GM10248 (cell line): ENCODE measurements around the gene DUSP23.

Source experiments
- CTCF ChIA-PET: fragments of 300-600 bp; sonication (Branson Sonifier 250); formaldehyde crosslinking; extraction: SDS; loops from one replicate; lab custom pipeline; 2021; ENCODE audit warnings: antibody characterized with exemption; lab: Yijun Ruan, JAX
- POLR2A ChIA-PET: fragments of 350-650 bp; sonication (Branson Sonifier 250); formaldehyde crosslinking; extraction: SDS; loops from one replicate; lab custom pipeline; 2020; ENCODE audit warnings: antibody characterized with exemption; lab: Yijun Ruan, JAX
- DNase-seq: peaks from one replicate; pipeline ENCODE4 v3.0.0; 2012; ENCODE audit errors: extremely low spot score
- TF ChIP-seq, protein P1 (sequence below): IDR thresholded peaks from 2 replicates; pipeline ENCODE4 v1.5.1; 2012; ENCODE audit warnings: mild to moderate bottlenecking, low read depth; ENCODE audit errors: extremely low read depth, missing control alignments, control extremely low read depth

The DUSP23 gene

DNA sequence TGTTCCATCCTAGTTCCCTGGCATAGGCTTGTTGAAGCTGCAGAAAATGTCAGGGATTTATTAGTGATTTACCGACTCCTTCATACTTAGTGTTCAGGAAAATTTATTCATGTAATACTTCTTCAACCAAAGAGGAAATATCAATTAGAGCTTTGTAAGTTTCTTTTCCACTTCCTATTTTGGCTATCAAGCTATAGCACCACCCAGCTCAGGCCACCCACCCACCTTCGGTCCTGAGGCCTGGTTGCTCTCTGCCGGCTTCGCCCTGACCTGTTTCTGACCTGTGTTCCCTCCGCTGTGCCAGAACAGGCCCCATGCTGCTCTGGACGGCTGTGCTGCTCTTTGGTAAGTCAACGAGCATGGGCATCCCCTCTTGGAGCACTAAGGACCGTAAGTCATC is 21.3 kb downstream of the DUSP23 start, which contains the start of gene FCRL6:
Gene FCRL6 (plus strand): TSS at position 250 of the 400 bp plus-strand sequence. CDS start 65 bp downstream, at position 315.
- ChIA-PET CTCF (interaction anchor here (1.2 to 12.4 kb wide), 5 partner anchors 12 to 205 kb away, joined by 4 to 302 read pairs (median 7); partner anchors contain the start of gene DUSP23), POLR2A (no interaction called here)
- TF ChIP-seq, protein P1, sequence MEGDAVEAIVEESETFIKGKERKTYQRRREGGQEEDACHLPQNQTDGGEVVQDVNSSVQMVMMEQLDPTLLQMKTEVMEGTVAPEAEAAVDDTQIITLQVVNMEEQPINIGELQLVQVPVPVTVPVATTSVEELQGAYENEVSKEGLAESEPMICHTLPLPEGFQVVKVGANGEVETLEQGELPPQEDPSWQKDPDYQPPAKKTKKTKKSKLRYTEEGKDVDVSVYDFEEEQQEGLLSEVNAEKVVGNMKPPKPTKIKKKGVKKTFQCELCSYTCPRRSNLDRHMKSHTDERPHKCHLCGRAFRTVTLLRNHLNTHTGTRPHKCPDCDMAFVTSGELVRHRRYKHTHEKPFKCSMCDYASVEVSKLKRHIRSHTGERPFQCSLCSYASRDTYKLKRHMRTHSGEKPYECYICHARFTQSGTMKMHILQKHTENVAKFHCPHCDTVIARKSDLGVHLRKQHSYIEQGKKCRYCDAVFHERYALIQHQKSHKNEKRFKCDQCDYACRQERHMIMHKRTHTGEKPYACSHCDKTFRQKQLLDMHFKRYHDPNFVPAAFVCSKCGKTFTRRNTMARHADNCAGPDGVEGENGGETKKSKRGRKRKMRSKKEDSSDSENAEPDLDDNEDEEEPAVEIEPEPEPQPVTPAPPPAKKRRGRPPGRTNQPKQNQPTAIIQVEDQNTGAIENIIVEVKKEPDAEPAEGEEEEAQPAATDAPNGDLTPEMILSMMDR = no peak
- DNase-seq = no peak

DNA sequence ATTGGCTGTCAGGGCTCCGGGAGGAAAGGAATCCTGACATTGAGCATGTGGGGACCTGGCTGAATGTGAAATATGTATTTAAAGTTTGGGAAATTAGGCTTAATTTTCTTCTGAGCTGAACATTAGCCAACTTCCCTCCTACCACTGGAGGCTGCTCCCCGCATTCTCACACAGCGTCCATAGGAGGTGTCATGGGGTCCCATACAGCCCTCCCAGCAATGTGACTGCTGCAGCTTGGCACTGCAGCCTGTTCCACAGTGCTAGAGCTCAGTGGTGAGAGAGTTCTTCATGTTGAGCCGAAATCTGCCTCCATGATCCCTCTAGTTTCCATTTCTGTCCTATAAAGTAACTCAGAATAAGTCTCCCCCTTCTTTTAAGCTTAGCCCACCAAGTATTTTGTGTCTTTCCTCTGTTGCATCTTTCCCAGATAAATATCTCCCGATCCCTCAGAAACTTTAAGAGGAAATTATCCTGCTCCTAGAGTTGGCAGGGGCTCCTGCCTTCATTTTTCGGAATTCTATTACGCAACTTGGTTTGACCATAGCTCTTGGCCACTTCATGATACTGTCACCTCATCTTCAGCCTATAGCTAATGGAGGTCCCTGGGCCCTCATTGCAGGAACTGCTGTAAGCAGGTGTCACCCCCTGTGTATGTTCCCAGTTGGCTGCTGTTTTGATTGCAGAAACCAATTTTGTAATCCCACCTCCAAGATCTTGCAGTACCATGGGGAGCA is 23.4 kb downstream of the DUSP23 start:
- no peak for DNase-seq
- ChIA-PET POLR2A (no interaction called here), CTCF (interaction anchor here (1.1 to 12.4 kb wide), 8 partner anchors 8 to 203 kb away, joined by 3 to 302 read pairs (median 6); partner anchors contain the start of gene DUSP23)
- TF ChIP-seq, protein P1 = no peak

DNA sequence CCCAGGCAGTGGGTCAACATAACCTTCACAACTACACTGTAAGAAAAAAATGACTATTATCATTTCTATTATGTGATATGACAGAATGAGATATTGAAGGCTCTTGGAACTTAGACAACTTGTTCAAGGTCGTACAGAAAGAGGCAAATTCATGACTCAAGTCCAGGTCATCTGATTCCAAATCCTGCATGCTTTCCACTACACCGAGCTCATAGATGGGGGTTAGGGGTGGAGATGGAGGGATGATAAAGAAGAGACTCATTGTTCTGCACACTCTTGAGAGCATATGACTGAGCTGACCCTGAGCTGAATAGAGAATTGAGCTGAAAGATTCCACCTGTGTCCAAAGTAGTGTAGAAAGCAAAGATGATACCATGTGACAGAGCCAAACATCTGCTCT is 24.2 kb downstream of the DUSP23 start:
- ChIA-PET CTCF (interaction anchor here (0.8 to 12.4 kb wide), 8 partner anchors 9 to 202 kb away, joined by 3 to 302 read pairs (median 4); partner anchors contain the start of gene DUSP23), POLR2A (no interaction called here)
- TF ChIP-seq, protein P1 = no peak
- DNase-seq = no peak

DNA sequence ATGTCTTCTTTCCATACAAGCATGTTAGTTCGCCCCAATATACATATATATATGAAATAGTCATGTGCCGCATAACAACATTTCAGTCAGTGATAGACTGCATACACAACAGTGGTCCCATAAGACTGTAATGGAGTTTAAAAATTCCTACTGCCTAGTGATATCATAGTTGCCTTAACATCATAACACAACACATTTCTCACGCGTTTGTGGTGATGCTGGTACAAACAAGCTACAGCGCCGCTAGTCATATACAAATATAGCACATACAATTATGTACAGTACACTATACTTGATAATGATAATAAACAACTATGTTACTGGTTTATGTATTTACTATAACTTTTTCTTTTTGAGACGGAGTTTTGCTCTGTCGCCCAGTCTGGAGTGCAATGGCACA is 35.2 kb downstream of the DUSP23 start:
- ChIA-PET CTCF (interaction anchor here (0.7 to 2.3 kb wide), 5 partner anchors 14 to 191 kb away, joined by 3 to 5 read pairs (median 3); partner anchors contain the start of gene FCRL6), POLR2A (no interaction called here)
- TF ChIP-seq, protein P1 = no peak
- DNase-seq = no peak

DNA sequence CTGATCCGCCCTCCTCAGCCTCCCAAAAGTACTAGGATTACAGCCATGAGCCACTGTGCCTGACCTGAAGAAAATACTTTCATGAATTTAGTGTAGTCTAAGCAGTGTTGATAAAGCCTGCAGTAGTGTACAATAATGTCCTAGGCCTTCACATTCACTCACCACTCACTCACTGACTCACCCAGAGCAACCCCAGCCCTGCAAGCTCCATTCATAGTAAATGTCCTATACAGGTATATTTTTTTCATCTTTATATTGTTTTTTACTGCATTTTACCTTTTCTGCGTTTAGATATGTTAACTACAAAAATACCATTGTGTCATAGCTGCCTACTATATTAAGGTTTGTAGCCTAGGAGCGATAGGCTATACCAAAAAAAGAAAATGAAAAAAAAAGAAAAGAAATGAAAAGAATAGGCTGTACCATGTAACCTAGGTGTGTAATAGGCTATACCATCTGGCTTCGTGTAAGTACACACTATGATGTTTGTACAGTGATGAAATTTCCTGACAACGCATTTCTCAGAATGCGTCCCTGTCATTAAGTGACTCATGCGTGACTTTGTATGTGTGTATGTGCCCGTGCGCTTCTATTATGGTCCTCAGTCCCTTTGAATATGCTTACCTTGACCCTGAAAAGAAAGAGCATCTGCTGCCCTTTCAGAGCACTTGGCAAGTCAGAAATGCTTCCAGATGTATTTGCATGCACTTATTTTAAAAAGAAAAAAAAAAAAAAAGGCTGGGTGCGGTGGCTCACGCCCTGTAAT is 36.7 kb downstream of the DUSP23 start:
- DNase-seq = no peak
- ChIA-PET CTCF (interaction anchor here (0.7 to 2.3 kb wide), 3 partner anchors 16 to 191 kb away, joined by 3 to 5 read pairs (median 3); partner anchors contain the start of gene FCRL6), POLR2A (no interaction called here)
- TF ChIP-seq, protein P1 = no peak
